Lower leg skin (tissue), 4 donors: ENCODE data around the gene PIF1. TPM values are rescaled to one million over a fixed set of nuclear protein-coding genes. Genes with fewer than 3 reads are reported as not detected.

ENCODE experiments used
- DNase-seq, 2 donors: peaks; one replicate each; pipeline ENCODE4 v3.0.0-alpha.2; 2019; ENCODE audit warnings: low spot score in 2 of 2
- H3K4me3 ChIP-seq: fragments of 200-600 bp; sonication (generic); 2 replicates; pipeline ENCODE4 v1.5.1; 2017; ENCODE audit warnings: mild to moderate bottlenecking, low read depth; ENCODE audit not compliant: poor library complexity, severe bottlenecking
- POLR2A ChIP-seq, 2 donors: fragments of 450-650 bp; IDR thresholded peaks; one replicate each; pipeline ENCODE4 v1.6.1; 2016 to 2017; ENCODE audit warnings: antibody characterized with exemption in 2 of 2, mild to moderate bottlenecking in 1 of 2, moderate library complexity in 1 of 2
- WGBS, 2 donors: methylation state at CpG; one replicate each; pipeline ENCODE4 v1.1.5; 2018; 5-methylcytosine and 5-hydroxymethylcytosine counted together
- intact Hi-C: fragments of 100-400 bp; cut with DNase I; formaldehyde crosslinking; loops from one replicate; pipeline ENCODE4 v1.15.0; 2023; ENCODE audit warnings: low total_unique reads
- total RNA-seq, 4 donors: library from RNA; depleted of rRNA; stranded (reverse); fragments of >200 nt; gene quantifications; one replicate each; pipeline ENCODE4 v1.1.0, GENCODE V29; 2016
- TF ChIP-seq, protein P1 (sequence below), 3 donors: fragments of 450-650 bp; IDR thresholded peaks; one replicate each; pipeline ENCODE4 v1.5.1; 2016; ENCODE audit warnings: antibody characterized with exemption in 3 of 3, mild to moderate bottlenecking in 3 of 3, moderate library complexity in 2 of 3

PIF1 gene
- total RNA-seq, 4 donors from 2014 or later: 0.25 to 2.5 (median 1.7) TPM

DNA sequence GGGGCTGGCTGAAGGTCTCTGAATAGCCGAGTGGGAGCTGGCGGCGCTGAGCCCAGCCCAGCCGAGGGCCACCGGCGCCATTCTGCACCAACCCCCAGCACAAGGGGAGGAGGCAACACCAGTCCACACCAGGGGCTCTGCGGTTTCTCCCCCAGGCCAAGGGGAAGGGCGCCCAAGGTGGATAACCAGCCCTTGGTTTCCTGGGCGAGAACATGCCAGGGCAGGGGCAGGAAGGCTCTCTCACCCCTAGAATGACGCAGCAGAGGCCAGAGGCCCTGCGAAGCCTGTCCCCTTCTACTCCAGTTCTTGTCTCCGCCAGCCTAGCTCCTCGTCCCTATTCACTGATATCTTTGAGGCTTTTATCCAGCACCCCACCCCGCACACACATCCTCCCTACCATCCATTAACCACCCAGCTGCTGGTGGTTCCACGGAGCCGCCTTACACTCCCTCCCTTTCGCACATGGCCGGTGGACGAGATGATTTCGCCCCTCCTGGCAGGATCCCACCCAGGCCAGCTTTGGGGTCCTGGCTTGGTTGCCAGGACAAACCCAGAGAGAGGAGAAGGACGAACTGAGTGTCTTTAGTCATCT, 51.3 kb downstream of the PIF1 start:
- intact Hi-C loops: no loop called here
- TF ChIP-seq, protein P1, sequence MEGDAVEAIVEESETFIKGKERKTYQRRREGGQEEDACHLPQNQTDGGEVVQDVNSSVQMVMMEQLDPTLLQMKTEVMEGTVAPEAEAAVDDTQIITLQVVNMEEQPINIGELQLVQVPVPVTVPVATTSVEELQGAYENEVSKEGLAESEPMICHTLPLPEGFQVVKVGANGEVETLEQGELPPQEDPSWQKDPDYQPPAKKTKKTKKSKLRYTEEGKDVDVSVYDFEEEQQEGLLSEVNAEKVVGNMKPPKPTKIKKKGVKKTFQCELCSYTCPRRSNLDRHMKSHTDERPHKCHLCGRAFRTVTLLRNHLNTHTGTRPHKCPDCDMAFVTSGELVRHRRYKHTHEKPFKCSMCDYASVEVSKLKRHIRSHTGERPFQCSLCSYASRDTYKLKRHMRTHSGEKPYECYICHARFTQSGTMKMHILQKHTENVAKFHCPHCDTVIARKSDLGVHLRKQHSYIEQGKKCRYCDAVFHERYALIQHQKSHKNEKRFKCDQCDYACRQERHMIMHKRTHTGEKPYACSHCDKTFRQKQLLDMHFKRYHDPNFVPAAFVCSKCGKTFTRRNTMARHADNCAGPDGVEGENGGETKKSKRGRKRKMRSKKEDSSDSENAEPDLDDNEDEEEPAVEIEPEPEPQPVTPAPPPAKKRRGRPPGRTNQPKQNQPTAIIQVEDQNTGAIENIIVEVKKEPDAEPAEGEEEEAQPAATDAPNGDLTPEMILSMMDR (IDR thresholded peaks at IDR 0.05): no peak
- no peak for TF ChIP-seq POLR2A (IDR thresholded peaks at IDR 0.05)
- no peak for DNase-seq
- 77 to 81% methylated on average over 21 of the region's 21 CpGs for WGBS, 2 donors
- H3K4me3 ChIP-seq: no peak overlapping the region

DNA sequence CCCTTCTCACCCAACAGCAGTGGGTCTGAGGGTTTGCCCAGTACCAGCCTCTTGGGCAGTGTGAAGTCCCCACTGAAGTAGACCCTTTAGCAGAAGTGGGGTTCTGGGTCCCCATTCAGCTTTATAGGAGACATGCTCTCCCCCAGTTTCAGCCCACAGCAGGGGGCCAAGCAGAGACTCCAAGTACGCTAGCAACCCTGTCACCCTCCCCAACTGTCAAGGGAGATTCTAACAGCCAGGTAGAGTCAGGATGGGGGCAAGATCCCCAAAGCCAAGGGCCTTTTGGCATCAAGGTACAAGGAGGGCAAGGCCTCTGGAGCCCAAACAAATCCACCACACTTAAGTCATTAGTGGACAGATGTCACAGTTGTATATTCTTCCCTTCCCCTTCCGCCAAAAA, 51.8 kb downstream of the PIF1 start:
- TF ChIP-seq POLR2A (IDR thresholded peaks at IDR 0.05): no peak
- TF ChIP-seq, protein P1 (IDR thresholded peaks at IDR 0.05): no peak
- 96 to 100% methylated on average over 2 of the region's 2 CpGs for WGBS, 2 donors
- DNase-seq: no peak
- intact Hi-C loops: no loop called here
- no peak overlapping the region for H3K4me3 ChIP-seq

DNA sequence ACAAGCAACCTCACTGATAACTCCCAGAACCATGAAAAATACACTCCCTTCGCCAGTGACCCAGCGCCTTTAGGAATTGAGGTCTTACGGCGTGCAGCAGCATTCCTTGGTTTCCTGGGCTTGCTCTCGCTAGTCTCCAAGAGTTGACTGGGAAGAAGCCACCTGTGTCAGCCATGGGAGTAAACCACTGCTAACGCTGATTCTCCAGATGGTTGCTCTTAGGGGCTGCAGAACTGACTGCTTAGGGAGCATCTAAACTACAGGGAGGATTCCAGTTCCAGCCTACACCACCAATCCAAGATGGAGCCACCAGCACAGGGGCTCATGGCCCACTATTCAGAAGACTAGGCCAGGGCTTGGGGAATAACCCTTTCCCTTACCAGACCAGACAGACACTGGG, 52.5 kb downstream of the PIF1 start:
- intact Hi-C loops: no loop called here
- no peak overlapping the region for H3K4me3 ChIP-seq
- TF ChIP-seq, protein P1 (IDR thresholded peaks at IDR 0.05): no peak
- no peak for TF ChIP-seq POLR2A (IDR thresholded peaks at IDR 0.05)
- DNase-seq: no peak
- 94 to 96% methylated on average over 6 of the region's 6 CpGs for WGBS, 2 donors

DNA sequence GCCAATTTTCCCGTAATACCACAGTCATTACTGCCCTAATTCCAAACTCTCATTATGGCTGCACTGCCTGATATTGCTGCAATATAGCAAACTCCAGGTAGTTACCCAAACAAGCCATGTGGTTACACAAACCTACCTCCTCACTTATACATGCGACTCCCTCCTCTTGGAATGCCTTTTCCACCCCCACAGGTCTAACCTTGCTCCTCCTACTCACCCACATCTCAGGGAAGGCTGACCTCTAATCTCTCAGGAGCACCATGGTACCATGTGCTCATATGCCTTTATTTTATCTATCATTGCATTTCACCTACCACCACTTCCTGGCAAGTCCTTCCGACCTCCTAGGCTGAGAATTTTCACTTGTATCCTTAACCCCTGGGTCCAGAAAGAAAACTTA, 53.0 kb downstream of the PIF1 start:
- TF ChIP-seq POLR2A (IDR thresholded peaks at IDR 0.05): no peak
- TF ChIP-seq, protein P1 (IDR thresholded peaks at IDR 0.05): no peak
- H3K4me3 ChIP-seq: no peak overlapping the region
- WGBS, 2 donors: 69 to 73% methylated on average over 3 of the region's 3 CpGs

DNA sequence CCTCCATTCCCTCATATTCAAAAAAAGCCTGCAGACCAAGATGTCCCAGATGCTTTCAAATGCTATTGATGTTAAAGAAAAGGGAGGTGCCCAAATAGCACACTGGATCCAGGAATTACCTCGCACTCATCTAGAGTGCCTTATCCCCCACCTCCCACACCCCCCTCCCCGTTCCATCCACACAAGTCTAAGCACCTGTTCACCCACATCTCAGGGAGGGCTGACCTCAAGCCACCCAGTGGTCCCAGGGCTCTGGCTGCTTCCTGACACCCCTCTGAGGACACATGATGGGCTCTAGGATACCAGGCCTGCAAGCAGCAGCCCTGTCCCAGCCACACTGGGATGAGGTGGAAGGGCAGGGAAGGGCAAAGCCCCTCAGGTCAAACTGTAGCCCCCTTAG, 54.8 kb downstream of the PIF1 start:
- H3K4me3 ChIP-seq: no peak overlapping the region
- TF ChIP-seq, protein P1 (IDR thresholded peaks at IDR 0.05): no peak
- TF ChIP-seq POLR2A (IDR thresholded peaks at IDR 0.05): no peak
- WGBS, 2 donors: 27 to 78% methylated on average over 2 of the region's 2 CpGs
- intact Hi-C loops: no loop called here
- no peak for DNase-seq

More for the DNA sequence above, 53.0 kb downstream of the PIF1 start:
- intact Hi-C loops: no loop called here
- DNase-seq: no peak

DNA sequence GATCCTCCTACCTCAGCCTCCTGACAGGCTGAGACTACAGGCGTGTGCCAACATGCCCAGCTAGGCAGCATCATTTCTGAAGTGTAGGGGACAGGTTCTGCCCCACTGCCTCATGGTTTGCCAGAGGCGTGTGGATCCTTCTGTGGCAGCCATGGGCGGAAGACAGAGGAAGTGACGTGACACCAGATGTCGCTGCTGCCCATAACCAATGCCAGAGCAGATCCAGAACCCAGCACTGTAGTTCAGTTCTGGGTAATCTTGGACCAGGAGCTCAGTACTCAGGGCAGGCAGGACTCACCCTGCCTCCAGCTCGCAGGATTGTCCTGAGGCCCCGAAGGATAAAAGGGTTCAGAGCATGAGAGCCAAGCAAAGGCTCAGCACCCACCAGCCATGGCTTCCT, 58.2 kb downstream of the PIF1 start:
- DNase-seq: no peak
- no peak overlapping the region for H3K4me3 ChIP-seq
- intact Hi-C loops: no loop called here
- no peak for TF ChIP-seq POLR2A (IDR thresholded peaks at IDR 0.05)
- TF ChIP-seq, protein P1 (IDR thresholded peaks at IDR 0.05): no peak
- WGBS, 2 donors: 79 to 85% methylated on average over 7 of the region's 7 CpGs
